HG03521 (cell line): ENCODE data around the gene MAPT.
"Not testable (repeated sequence)": the region's sequence is repeated elsewhere in the genome, so short reads cannot be mapped to it uniquely, and the experiment has no call there.

Experiments
- ATAC-seq: cut with Tn5 transposase; IDR thresholded peaks from one replicate; pipeline ENCODE4 v1.9.1; 2021; ENCODE audit warnings: mild to moderate bottlenecking, moderate library complexity; ENCODE audit not compliant: unreplicated experiment

The MAPT gene

DNA sequence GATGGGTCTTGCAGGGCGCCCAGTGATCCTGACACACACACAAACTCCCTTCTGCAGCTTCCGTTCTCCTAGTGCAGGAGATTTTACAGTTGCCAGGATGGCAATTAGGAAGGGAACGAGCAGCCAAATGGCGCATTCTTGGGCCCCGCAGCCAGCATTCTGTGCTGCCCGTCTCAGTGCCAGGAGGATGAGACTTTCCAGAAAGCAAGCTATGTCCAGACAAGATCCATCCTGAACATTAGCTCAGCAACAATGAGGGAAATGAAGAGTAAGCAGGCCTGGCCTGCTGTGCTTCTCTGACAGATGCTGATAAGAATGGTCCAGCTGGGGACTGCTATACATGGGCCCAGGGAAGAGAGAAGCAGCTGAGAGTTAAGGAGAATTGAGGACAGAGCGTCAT lies 33.2 kb upstream of the MAPT start:
- no peak for ATAC-seq

- not testable (repeated sequence) for ATAC-seq
Measured at GRCh38 chr17:45862127-45862526, 32.2 kb upstream of the MAPT start.

- ATAC-seq = no peak
Measured at GRCh38 chr17:45863857-45864654, 30.3 kb upstream of the MAPT start.

DNA sequence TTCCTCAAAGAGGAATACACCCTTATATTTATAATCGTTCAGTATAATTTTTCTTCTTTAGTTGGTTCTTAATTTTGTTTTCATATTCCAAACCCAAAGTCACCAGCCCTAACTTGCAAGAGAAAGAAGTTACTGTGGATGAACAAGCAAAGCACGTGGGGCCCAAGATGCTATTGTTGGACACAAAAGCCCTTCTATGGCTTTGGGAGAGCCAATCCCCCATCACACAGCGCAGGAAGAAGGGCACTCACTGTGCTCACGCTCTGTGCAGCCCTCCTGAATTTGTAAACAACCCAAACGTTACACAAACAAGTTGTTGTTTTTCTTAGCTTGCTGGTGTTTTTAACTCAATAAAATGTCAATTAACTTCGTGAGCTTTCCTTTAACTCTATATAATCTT lies 27.2 kb upstream of the MAPT start:
- ATAC-seq = no peak

DNA sequence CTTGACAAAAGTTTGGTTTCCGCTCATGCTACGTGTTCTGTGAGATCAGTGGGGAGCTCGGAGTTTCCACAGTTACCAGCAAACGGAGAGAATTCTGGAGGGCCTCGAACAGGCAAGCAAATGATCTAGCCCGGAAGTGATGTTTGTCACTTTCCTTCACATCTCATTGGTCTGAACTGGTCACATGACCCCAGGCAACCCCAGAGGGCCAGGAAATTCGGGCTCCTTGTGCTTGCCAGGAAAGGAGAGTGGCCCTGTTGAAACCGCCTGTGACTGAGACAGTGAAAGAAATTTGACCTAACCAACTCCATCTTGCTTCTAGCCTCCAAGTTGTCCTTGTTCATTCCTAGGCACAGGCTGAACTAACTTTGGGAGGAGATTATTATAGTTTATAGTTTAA lies 26.7 kb upstream of the MAPT start:
- no peak for ATAC-seq

DNA sequence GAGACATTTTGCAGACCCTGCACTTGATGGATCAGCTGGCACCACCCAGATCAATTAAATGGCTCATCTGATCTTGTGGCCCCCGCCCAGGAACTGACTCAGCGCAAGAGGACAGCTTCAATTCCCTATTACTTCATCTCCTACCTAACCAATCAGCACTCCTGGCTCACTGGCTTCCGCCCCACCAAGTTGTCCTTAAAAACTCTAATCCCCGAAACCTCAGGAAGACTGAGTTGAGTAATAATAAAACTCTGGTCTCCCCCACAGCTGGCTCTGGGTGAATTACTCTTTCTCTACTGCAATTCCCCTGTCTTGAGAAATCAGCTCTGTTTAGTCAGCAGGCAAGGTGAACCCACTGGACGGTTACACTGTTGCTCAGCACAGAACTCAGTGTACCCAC lies 26.1 kb upstream of the MAPT start:
- ATAC-seq = no peak

DNA sequence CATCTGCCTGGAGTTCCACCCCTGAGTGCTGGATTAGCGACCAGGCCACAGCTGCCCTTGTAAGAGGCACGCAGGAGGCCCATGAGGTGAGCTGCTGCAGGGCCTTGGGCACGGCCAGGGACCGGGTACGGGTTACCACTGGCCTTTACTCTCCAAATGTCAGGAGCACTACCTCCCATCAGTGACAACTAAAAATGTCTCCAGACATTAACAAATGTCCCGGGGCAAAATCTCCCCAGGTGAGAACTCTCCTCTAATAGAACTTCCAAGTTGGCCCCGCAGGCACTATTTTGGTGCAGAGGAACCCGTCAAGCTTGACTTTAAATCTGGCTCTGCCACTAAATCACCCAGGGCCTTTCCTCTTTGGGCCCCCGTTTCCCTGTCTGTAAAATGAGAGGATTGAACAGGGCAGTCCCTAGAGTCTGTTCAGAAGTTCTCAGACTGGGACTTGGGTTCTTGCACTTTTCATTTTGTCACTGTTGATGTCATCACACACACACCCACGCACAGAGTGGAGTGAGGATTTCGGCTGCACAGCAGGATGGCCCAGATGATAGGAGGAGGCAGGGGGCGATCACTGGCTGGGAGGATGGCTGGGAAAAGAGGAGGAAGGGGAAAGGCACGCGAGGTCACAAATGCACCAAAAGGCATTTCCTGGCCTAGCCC lies 24.5 kb upstream of the MAPT start:
- no peak for ATAC-seq

DNA sequence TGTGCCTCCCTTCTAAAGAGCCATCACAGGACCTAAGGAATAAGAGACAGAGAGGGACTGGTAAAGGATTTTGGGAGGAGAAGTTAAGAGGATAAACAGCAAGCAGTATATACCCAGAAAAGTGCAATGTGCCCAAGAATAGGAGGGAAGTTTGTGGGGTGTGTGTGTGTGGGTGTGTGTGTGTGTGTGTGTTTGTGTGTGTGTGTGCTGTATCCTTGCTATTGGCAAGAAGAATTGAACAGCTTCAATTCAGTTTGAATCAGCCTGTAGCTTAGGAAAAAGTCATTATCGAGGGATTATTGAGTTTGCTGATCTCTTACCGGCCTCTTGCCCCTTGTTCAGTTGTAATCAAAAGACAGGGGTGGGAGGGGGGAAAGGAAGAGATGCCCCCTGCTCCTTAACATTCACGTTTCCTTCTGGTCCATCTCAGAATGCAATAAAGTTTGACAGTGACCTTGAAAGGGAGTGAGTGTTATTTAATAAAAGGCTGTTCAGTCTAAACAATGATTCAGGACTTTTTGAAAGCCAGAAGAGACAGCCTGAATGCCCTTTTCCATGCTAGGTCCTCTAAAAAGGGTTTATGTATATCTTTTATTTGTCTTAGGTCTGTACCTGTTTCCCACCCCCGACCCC lies 23.9 kb upstream of the MAPT start:
- no peak for ATAC-seq

DNA sequence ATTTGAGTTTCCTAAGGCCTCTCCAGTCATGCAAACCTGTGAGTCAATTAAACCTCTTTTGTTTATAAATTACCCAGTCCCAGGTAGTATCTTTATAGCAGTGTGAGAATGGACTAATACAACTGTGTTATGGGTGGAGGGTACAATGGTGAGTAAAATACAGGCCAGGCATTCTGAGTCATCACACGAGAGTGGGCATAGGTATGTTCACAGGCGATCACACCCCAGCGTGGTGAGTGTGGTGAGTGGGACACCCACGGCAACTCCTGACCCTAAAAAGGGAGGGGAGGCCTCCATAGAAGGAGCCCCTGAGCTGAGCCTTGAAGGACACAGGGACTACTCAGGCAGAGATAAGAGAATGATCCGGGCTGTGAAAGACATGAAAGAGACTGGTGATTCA lies 22.6 kb upstream of the MAPT start:
- ATAC-seq = no peak

- ATAC-seq = no peak
Measured at GRCh38 chr17:45873728-45874127, 20.6 kb upstream of the MAPT start.

- no peak for ATAC-seq
Measured at GRCh38 chr17:45874151-45874550, 20.2 kb upstream of the MAPT start.

DNA sequence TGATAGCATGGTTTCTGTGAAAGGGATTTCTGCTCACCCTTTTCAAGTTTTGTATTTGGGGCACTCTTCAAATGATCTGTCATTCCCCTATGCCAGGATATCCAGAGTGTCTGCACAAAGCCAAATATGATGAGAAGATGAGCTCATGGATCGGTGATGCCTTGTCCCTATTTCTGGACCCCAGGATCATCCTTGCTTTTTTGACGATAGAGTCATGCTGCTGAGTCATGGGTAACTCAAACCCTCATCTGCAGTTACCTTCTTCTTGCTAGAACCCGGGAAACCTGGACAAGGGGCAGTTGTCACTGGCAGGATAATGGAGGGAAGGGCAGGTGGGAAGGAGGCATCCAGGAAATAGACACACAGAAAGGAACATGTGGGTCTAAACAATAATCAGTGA lies 17.8 kb upstream of the MAPT start:
- ATAC-seq = no peak

GRCh38 chr17:45877467-45877866 lies 16.9 kb upstream of the MAPT start:
- ATAC-seq = no peak

DNA sequence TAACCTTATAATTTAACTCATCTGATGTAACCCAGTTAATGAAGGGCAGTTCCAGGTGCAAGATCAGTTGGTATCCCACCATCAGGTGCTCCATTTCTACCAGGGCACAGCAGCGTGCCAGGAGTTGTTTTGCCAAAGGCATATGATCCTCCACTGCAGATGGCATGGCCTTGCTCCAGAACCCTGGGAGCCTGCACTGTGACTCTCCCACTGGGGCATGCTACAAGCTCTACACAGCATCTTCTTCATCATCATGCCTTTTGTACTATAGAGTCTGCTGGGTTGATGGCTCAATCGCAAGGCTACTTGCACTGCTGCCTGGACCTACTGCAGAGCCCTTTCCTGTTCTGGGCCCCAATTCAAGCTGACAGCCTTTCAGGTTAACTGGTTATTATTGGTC lies 11.3 kb upstream of the MAPT start:
- ATAC-seq = no peak

- no peak for ATAC-seq
Measured at GRCh38 chr17:45886852-45887251, 7.5 kb upstream of the MAPT start.

- ATAC-seq = no peak
Measured at GRCh38 chr17:45888392-45888791, 6.0 kb upstream of the MAPT start.

DNA sequence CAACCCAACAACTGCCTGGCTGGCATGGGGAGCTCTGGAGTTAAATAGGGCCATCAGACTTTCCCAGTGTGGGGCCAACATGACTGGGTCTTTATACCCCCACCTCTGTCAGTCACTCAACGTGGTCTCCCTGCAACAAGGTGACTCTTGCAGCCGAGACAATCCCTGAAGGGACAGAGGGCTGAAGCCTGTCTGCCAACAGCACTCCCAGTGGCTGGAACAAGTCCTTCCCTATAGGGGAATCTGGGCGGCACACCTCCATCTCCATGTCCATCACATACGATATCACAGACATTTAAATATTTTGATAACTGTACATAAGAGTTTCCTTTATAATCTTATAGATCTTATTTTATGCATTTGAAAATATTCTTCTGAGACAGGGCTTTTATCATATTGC lies 4.8 kb upstream of the MAPT start:
- no peak for ATAC-seq

DNA sequence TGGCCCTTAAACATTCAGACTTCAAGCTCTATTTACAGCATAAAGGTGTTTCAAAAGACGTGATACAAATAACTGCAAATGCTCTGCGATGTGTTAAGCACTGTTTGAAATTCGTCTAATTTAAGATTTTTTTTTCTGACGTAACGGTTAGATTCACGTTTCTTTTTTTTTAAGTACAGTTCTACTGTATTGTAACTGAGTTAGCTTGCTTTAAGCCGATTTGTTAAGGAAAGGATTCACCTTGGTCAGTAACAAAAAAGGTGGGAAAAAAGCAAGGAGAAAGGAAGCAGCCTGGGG lies 681 bp upstream of the MAPT start:
- ATAC-seq = no peak

DNA sequence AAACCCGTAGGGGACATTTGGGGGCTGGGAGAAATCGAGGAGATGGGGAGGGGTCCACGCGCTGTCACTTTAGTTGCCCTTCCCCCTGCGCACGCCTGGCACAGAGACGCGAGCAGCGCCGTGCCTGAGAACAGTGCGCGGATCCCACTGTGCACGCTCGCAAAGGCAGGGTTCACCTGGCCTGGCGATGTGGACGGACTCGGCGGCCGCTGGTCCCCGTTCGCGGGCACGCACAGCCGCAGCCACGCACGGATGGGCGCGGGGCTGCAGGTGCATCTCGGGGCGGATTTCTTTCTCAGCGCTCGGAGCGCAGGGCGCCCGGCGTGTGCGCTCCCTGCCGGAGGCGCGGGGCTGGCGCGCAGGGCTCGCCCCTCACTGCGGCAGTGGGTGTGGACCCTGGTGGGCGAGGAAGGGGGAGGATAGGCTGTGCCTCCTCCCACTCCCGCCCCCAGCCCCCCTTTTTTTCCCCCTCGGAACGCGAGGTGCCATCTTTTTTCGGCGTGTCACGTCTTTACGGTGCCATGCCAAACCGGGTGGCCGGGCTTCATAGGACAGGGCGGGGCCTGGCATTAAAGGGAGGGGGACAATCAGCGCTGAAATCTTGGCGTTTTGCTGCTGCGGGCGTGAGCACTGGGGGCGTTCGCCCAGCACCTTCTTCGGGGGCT lies 1.1 kb downstream of the MAPT start:
- no peak for ATAC-seq

DNA sequence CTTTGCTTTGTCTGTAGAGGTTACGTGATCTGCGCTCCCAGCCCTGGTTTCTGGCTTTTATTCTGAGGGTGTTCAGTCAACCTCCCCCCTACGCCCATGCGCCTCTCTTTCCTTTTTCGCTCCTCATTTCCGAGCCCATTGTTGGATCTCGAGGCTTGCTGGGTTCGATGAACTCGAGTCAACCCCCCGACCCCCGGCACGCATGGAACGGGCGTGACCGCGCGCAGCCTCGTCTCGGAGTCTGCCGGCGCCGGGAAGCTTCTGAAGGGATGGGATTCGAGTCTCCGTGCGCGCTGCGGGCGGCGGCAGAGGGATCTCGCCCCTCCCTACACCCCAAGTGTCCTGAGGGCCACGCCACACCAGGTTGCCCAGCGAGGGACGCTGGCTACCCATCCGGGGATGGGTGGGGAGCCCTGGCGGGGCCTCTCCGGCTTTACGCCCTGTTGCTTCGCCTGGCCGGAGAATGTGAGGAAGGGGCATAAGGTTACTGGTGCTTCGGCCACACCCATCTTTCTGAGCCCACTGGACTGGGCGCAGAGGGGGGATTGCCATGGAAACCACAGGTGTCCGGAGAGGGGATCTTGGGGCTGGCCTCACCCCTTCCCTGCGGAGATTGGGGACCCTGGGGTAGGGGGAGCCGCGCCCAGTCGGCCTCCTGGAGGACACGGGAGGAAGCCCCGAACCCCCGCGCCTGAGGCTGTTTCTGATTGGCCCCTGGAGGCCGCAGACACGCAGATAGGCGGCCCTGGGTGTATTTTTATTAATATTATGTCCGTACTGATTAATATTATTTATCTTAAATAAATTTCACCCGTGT lies 1.8 kb downstream of the MAPT start:
- ATAC-seq = no peak
